Brain microvascular endothelial cell (primary cell): ENCODE data around the gene B3GLCT.

ENCODE experiments used
- DNase-seq: peaks from one replicate; pipeline ENCODE4 v3.0.0-alpha.2; 2020
- H3K27ac ChIP-seq: fragments of 250-450 bp; sonication (Bioruptor Pico); 2 replicates; pipeline ENCODE4 v1.5.1; 2020; ENCODE audit warnings: mild to moderate bottlenecking, moderate library complexity
- H3K27me3 ChIP-seq: fragments of 250-450 bp; sonication (Bioruptor Pico); replicated peaks from 2 replicates; pipeline ENCODE4 v1.5.1; 2020; ENCODE audit warnings: mild to moderate bottlenecking
- H3K36me3 ChIP-seq: fragments of 250-450 bp; sonication (Bioruptor Pico); replicated peaks from 2 replicates; pipeline ENCODE4 v1.5.1; 2020; ENCODE audit warnings: mild to moderate bottlenecking
- H3K4me3 ChIP-seq: 2 replicates; pipeline ENCODE4 v1.5.1; 2011; ENCODE audit warnings: low read depth, mild to moderate bottlenecking, control low read depth, low read length, moderate library complexity
- CTCF ChIP-seq: IDR thresholded peaks from 2 replicates; pipeline ENCODE4 v1.5.1; 2011; ENCODE audit warnings: low read depth, mild to moderate bottlenecking, moderate library complexity, low read length, control low read depth, inconsistent platforms; ENCODE audit errors: missing control alignments
- in situ Hi-C: cut with HindIII; loops from 2 replicates; pipeline ENCODE4 v1.10.0; 2017; ENCODE audit warnings: low sequenced_read_pairs, low pct_ligation_motif_present

Gene B3GLCT

DNA sequence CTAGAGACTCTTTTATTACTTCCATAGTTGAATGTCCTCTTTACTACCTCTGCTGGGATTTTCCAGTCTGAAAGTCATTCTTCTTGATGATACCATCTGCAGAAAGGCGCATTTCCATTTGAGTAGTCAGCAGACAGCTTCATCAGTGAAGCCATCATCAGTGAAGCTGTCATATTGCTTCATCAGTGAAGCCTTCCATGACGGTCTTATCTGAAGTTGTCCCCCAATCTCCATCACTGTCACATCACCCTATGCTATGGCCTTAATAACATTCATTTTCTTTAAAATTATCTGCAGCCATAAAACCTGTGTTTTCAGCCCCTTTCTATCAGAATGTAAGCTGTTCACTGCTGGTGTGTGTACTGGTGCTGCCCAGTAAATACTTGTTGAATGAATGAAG, 151.6 kb downstream of the B3GLCT start:
- TF ChIP-seq CTCF = no peak
- Histone ChIP-seq H3K36me3 (no peaks in the 10 kb centered on the region), H3K27ac (no peak overlapping the region), H3K27me3 (peaks cover 19% of the 10 kb centered on the region), H3K4me3 (no peak overlapping the region)
- no peak for DNase-seq
- in situ Hi-C loops = no loop called here

DNA sequence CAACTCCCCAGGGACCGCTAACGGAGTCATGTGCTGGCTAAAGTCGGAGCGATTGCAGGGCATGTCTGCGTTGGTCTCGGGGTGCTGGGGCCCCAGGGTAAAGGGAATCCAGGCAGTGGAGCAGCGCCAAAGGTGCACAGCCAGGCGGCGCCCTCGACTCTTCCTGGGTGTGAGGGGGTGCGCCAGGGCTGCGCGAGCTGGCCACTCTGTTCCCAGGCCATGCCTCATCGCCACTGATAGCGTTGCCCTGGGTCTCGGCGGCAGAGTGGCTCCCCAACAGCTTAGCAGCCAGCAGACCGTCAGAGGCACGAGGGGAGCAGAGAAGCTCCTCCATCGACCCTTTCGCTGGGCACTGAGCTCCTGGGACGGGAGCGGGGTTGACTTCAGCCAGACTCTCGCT, 152.7 kb downstream of the B3GLCT start:
- H3K4me3 ChIP-seq = no peak overlapping the region
- DNase-seq = no peak
- H3K36me3 ChIP-seq = no peaks in the 10 kb centered on the region
- peaks cover 19% of the 10 kb centered on the region for H3K27me3 ChIP-seq
- TF ChIP-seq CTCF = no peak
- in situ Hi-C loops = no loop called here
- H3K27ac ChIP-seq = no peak overlapping the region

- in situ Hi-C loops = no loop called here
- no peak for TF ChIP-seq CTCF
Measured at GRCh38 chr13:31355001-31355400, 155.2 kb downstream of the B3GLCT start.

GRCh38 chr13:31356991-31357390, 157.2 kb downstream of the B3GLCT start:
- Histone ChIP-seq H3K27me3 (peaks cover 7% of the 10 kb centered on the region), H3K27ac (no peak overlapping the region), H3K36me3 (no peaks in the 10 kb centered on the region), H3K4me3 (no peak overlapping the region)
- in situ Hi-C loops = no loop called here
- DNase-seq = no peak
- TF ChIP-seq CTCF = no peak

More at GRCh38 chr13:31355001-31355400, 155.2 kb downstream of the B3GLCT start:
- Histone ChIP-seq H3K27me3 (peaks cover 19% of the 10 kb centered on the region), H3K4me3 (no peak overlapping the region), H3K27ac (no peak overlapping the region), H3K36me3 (no peaks in the 10 kb centered on the region)
- no peak for DNase-seq

DNA sequence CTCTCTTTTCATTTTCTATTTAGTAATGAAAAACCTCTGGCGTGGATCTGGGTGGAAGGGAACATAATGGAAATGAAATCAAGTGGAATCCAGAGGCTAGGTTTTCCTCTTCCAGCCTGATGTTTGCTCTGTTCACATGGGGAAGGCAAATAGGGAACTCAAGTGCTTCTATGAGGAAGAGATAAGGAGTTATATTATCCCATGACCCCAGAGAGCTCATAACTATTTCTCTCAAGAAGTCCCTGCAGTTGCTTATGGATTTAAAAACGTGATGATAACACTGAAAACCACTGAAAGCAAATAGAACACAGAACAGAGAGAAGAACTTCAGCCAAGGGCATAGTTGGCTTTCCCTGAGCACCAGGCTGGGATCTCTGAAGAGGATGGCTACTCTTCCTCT, 157.8 kb downstream of the B3GLCT start:
- in situ Hi-C loops = no loop called here
- no peak for TF ChIP-seq CTCF
- no peaks in the 10 kb centered on the region for H3K36me3 ChIP-seq
- no peak overlapping the region for H3K27ac ChIP-seq
- no peak for DNase-seq
- peaks cover 1% of the 10 kb centered on the region for H3K27me3 ChIP-seq
- H3K4me3 ChIP-seq = no peak overlapping the region

GRCh38 chr13:31361673-31362072, 161.9 kb downstream of the B3GLCT start:
- in situ Hi-C loops = no loop called here
- H3K4me3 ChIP-seq = no peak overlapping the region
- no peaks in the 10 kb centered on the region for H3K36me3 ChIP-seq
- TF ChIP-seq CTCF = no peak
- H3K27ac ChIP-seq = no peak overlapping the region
- no peaks in the 10 kb centered on the region for H3K27me3 ChIP-seq
- no peak for DNase-seq
